AG09319 (cell line): ENCODE data around the gene SF3B3.

ENCODE experiments used
- DNase-seq: peaks from one replicate; pipeline ENCODE4 v3.0.0-alpha.2; 2010; ENCODE audit warnings: low read depth; ENCODE audit errors: extremely low read depth
- CTCF ChIP-seq: IDR thresholded peaks from 2 replicates; pipeline ENCODE4 v1.5.1; 2011; ENCODE audit warnings: low read depth, mild to moderate bottlenecking, inconsistent platforms, low read length, moderate library complexity

SF3B3 gene

GRCh38 chr16:70591615-70592014 is 68.0 kb downstream of the SF3B3 start:
- TF ChIP-seq CTCF = no peak
- DNase-seq = no peak

GRCh38 chr16:70592106-70592571 is 68.5 kb downstream of the SF3B3 start:
- no peak for TF ChIP-seq CTCF
- DNase-seq = no peak

GRCh38 chr16:70593544-70593943 is 69.9 kb downstream of the SF3B3 start:
- TF ChIP-seq CTCF = no peak

GRCh38 chr16:70594569-70594968 is 71.0 kb downstream of the SF3B3 start:
- no peak for DNase-seq
- TF ChIP-seq CTCF = no peak

More at GRCh38 chr16:70593544-70593943, 69.9 kb downstream of the SF3B3 start:
- DNase-seq = no peak

- TF ChIP-seq CTCF = no peak
- no peak for DNase-seq
Observed at GRCh38 chr16:70597135-70597835, 73.7 kb downstream of the SF3B3 start.

GRCh38 chr16:70598937-70599503 is 75.4 kb downstream of the SF3B3 start:
- no peak for DNase-seq
- no peak for TF ChIP-seq CTCF

GRCh38 chr16:70600730-70601129 is 77.1 kb downstream of the SF3B3 start:
- no peak for TF ChIP-seq CTCF
- DNase-seq = no peak
